GM21529 (cell line): ENCODE results near the gene POLE3.
"Not testable (repeated sequence)": the region's sequence is repeated elsewhere in the genome, so short reads cannot be mapped to it uniquely, and the experiment has no call there.

Experiments used
- ATAC-seq: cut with Tn5 transposase; IDR thresholded peaks from one replicate; pipeline ENCODE4 v1.9.1; 2021; ENCODE audit not compliant: unreplicated experiment

POLE3 gene

DNA sequence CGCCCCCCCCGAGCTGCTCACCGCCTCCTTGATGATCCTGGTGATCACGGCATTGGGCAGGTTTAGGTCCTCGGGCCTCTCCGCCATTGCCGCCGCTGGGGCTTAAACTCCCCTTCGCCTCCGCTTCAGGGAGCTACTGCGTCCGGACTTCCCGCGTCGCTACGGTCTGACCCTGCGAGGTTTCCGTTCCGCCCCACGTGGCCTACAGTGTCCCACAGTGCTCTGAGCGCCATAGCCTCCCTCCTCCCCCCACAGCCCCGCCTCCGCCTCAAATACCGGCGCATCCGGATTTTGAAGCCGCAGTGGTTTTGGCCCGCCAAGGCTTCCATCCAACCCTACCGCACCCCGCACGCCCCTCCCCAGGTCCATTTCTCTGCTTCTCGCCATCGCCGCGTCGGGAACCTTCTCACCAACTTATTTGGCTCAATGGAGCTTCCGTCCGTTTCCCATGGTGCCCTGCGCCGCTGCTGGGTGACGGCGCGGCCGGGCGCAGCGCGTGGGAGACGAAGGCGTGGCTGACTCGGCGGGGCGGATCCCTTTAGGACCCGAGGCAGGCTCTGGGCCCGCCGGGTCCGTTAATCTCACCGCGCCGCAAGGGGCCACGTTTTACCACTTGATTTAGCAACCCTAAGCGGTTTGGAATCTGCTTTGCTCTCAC, at the start of gene POLE3, which contains the start of gene C9orf43:
TSS of gene POLE3 (minus strand) at position 469 of the 658 bp plus-strand sequence. CDS start at position 87, 382 bp downstream.
TSS of gene C9orf43 (plus strand) at position 541 of the 658 bp plus-strand sequence. CDS start 2,747 bp downstream, outside the sequence.
- ATAC-seq: peak; percentile 91

DNA sequence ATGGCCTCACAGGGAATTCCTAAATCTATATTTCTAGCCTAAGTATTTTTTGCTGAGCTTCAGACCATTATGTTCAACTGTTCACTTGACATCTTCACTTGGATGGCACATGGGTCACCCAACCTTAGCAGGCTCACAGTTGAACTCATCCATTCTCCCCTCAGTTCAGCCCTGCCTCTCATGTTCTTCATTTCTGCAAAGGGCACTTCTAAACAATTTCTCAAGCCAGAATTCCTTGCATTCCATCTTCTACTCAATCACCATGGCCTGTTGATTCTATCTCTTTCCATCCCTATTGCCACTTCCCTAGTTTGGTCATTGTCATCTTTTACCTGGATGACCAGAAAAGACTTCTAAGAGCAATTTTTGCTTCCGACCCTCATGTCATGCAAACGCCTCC, 45.8 kb upstream of the POLE3 start:
- ATAC-seq: no peak

GRCh38 chr9:113454914-113455761, 44.7 kb upstream of the POLE3 start:
- no peak for ATAC-seq

- ATAC-seq: no peak
Measured at GRCh38 chr9:113452113-113452605, 41.7 kb upstream of the POLE3 start.

GRCh38 chr9:113449376-113449775, 38.9 kb upstream of the POLE3 start:
- no peak for ATAC-seq

DNA sequence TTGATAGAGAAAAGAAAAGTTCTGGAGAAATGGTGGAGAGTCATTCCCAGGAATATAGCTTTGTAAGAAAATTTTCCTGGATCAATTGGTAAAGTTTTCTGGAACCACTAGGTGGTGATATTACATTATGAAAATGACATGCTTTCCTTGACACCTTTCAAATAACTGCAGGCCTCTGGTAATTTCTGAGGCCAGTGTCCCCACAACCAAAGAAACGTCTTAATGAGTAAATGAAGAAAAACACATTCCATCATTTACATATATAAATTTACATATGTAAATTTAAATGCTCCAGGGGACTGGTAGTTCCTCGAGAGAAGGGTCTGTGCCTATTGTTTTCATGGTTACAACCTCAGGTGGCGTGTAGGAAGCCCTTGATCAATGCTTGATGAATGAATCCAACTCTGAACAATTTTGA, 35.9 kb upstream of the POLE3 start:
- ATAC-seq: no peak

DNA sequence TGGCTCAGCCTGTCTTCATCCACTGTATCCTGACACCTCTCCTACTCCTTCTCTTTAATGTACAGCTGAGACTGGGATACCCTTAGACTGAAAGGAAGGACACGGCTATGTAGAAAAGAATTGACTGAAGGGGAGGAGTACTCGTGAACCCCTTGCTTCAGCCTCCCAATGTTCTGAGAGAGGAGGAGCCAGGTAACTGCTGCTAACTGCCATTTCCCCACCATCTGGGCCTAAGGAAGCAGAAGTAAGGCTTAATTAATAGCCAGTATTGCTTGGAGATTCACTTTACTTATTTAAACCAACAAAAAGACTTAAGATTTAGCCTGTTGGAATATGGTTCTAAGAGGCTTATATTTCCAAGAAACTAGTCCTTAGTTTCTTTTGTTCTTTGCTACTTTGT, 34.3 kb upstream of the POLE3 start:
- no peak for ATAC-seq

- not testable (repeated sequence) for ATAC-seq
Measured at GRCh38 chr9:113437716-113438115, 27.2 kb upstream of the POLE3 start.

- no peak for ATAC-seq
Measured at GRCh38 chr9:113436728-113437515, 26.4 kb upstream of the POLE3 start.

GRCh38 chr9:113431191-113431590, 20.7 kb upstream of the POLE3 start:
- ATAC-seq: no peak

- no peak for ATAC-seq
Measured at GRCh38 chr9:113428062-113428615, 17.7 kb upstream of the POLE3 start.

- no peak for ATAC-seq
Measured at GRCh38 chr9:113427629-113428028, 17.2 kb upstream of the POLE3 start.

GRCh38 chr9:113426701-113427100, 16.2 kb upstream of the POLE3 start:
- ATAC-seq: no peak

DNA sequence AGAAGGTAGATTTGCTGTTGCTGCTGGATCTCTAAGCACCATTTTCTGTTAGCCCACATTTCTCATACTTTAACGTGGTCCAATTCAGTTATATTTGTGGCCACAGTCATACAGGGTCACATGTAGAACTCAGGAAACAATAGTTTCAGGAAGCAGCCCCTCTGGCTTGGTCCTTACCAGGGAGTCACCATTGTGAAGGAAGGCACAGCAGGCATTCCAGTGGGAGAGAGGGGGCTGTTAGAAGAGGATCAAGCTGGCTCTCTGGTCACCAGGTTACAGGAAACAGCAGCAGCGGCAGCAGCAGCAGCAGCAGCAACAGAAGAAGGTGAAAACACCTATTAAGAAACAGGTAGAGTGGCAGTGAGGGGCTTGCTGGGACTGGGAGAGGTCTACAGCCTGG, 14.6 kb upstream of the POLE3 start:
- no peak for ATAC-seq

DNA sequence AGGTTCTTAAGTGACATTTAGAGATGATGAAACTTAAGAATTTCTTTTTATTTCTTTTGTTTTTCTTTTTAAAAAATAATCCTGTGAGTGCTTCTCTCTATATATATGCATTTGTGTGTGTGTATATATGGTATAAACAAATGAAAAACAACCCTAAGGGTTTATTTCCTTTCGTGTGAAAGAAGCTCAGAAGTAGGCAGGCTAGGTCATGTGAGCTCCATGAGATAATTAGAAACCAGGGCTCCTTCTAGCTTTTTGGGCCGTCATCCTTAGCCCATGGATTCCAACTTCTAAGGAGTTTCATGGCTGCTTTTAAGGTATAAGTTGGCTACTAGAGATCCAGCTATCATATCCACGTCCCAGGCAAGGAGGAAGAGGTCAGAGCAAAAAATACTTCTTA, 11.3 kb upstream of the POLE3 start:
- no peak for ATAC-seq

DNA sequence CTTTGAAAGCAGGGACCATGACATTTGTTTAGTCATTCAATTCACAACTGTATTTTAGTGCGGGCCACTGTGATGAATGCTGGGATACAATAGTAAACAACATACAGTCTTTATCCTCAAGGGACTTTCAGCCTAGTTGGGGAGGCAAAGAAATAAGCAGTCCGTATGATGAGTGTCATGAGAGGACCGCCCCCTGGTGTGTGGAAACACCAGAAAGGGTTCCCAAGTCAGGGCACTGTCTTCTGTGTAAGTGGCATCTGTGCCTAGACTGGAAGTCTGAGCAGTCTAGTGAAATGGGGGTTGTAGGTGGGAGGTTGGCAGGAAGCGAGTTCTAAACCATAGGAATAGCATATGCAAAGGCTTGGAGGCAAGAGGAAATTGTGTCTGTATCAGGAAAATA, 6.9 kb upstream of the POLE3 start:
- no peak for ATAC-seq

GRCh38 chr9:113416149-113416721, 5.8 kb upstream of the POLE3 start:
- ATAC-seq: peak; percentile 99

- ATAC-seq: peak; percentile 7
Measured at GRCh38 chr9:113409883-113410206, 630 bp downstream of the POLE3 start.

GRCh38 chr9:113409481-113409880, 994 bp downstream of the POLE3 start:
- no peak for ATAC-seq

- ATAC-seq: peak; percentile 36
Measured at GRCh38 chr9:113406873-113407511, 3.5 kb downstream of the POLE3 start.
